ENCODE data around the gene LTBP1.

- TF ChIP-seq CTCF (IDR thresholded peaks at IDR 0.05), result no peak
- no peak for TF ChIP-seq POLR2A (IDR thresholded peaks at IDR 0.05)
Measured at GRCh38 chr2:32965523-32966171, 18.9 kb downstream of the LTBP1 start.

Measured in transverse colon (tissue), 3 donors.